HepG2 (cell line): ENCODE measurements around the gene RBBP9.

Experiments used
- EZH2 ChIP-seq: conservative IDR thresholded peaks from 2 replicates; pipeline ENCODE4 v1.6.1; 2012; ENCODE audit warnings: mild to moderate bottlenecking, low read depth, low read length, moderate library complexity
- ZNF10 ChIP-seq: sonication (generic); formaldehyde crosslinking; IDR thresholded peaks from 2 replicates; pipeline ENCODE4 v1.4.0; 2020; ENCODE audit warnings: mild to moderate bottlenecking, low read depth, missing genetic modification reagents, borderline replicate concordance
- ZNF768 ChIP-seq: sonication (generic); formaldehyde crosslinking; IDR thresholded peaks from 2 replicates; pipeline ENCODE4 v1.4.0; 2020; ENCODE audit warnings: missing genetic modification reagents

DNA sequence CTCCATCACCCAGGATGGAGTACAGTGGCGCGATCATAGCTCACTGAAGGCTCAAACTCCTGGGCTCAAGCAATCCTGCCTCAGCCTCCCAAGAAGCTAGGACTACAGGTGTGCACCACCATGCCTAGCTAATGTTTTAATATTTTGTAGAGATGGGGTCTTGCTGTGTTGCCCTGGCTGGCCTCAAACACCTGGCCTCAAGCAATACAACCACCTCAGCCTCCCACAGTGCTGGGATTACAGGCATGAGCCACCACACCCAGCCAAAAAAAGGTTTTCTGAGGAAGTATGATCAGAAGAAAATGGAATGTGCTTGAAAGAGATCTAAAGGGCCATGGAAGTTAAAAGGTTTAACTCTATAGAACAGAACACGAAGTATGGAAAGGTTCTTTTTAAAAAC is 8.7 kb downstream of the RBBP9 start:
- no peak for TF ChIP-seq ZNF768 (CRISPR knock-in tag)
- no peak for TF ChIP-seq EZH2
- no peak for TF ChIP-seq ZNF10 (CRISPR knock-in tag)
